Activated CD4-positive, alpha-beta T cell treated with anti-CD3 and anti-CD28 coated beads, Interleukin-2, amount 50 U/mL, for 24 hours (primary cell): ENCODE data around the gene SPRYD4.
A peak's percentile ranks its signal among the peaks of the same experiment; 100 is the strongest.
"Not testable (repeated sequence)": the region's sequence is repeated elsewhere in the genome, so short reads cannot be mapped to it uniquely, and the experiment has no call there.

ENCODE experiments used
- DNase-seq, 2 donors: peaks; one replicate each; pipeline ENCODE4 v3.0.0-alpha.2; 2020; ENCODE audit warnings: low read depth in 1 of 2, low spot score in 1 of 2

The SPRYD4 gene

GRCh38 chr12:56476143-56476542 lies 7.8 kb downstream of the SPRYD4 start:
- DNase-seq, result no peak

DNA sequence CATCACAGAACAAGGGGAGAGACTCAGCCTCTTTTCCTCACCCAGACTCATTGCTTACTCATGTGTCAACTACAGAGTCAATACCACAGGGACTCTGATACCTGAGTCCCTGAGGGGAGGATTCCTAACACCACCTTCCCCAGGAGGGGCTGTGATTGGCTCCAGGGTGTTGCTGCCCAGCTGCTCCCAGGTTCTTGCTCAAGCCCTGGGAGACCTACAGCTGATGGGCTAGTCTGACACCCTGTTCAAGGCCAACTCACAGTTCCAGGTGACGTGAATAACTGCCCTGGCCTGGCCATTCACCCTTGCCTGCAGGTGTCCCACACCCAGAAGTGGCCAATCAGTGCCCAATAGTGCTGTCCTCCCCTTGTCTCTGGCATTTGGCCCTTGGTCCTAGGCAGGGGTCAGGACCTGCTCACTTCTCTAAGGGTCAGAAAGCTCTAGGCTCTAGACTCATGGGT lies 8.6 kb downstream of the SPRYD4 start:
- DNase-seq, result no peak

DNA sequence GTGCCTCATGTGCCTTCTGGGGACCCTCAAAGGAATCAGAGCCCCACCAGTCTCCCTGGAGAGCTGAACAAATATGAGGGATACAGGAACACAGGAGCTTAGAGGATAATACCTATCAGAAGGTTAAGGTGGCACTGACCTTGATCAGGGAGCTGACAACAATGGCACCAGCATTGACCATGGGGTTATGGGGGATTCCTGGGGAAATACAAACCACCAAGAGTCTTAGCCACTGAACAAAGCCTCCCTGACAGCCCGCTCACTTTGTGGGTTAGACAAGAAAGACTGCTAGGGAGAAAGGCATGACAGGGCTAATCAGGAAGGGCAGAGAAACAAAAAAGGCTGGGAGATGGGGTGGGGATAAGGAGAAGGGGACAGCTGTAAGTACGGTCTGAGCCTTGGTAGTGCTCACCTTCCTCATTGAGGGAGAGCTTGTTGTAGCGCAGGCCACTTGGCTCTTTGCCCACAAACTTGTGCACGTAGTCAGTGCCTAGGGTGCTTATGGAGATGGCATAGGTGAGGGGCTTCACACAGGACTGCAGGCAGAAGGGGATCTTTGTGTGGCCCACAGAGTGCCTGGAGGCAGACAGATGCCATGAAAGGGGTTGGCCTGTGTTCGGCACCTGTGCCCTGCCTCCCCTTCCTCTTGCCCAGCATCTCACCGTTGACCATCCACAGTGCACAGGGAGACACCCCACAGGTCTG lies 9.3 kb downstream of the SPRYD4 start:
- no peak for DNase-seq

DNA sequence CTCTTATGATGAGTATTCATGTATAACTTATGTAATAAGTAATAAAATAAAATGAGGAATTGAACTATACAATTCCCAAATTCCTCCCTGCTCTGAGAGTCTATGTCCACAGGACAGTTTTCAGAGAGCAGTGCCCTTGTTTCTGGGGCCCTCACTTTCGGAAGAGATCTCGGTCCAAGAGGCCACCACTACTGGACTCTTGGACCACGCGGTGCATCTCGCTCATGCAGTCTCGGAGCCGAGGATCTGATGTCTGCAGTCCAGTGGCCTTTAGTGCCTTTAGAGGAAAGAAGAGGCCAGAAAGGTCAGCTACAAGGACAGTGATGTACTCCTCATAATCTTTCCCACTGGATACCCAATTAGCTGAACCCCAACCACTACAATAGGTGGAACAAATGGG lies 11.2 kb downstream of the SPRYD4 start:
- DNase-seq, result no peak

- no peak for DNase-seq
Observed at GRCh38 chr12:56484566-56484965, 16.2 kb downstream of the SPRYD4 start.

DNA sequence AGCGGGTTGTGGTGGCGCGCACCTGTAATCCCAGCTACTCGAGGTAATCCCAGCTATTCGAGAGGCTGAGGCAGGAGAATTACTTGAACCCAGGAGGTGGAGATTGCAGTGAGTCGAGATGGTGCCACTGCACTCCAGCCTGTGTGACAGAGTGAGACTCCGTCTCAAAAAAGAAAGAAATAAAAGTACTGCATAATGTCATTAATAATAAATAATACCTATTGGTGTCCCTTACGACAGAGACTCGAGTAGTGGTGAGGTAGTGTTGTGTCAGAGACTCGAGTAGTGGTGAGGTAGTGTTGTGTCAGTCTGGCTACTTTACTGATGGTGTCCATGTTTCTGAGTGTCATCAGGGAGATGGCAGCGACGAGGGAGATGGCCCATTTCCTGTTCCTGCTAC lies 18.3 kb downstream of the SPRYD4 start:
- DNase-seq, result no peak

- no peak for DNase-seq
Observed at GRCh38 chr12:56487448-56488040, 19.2 kb downstream of the SPRYD4 start.

DNA sequence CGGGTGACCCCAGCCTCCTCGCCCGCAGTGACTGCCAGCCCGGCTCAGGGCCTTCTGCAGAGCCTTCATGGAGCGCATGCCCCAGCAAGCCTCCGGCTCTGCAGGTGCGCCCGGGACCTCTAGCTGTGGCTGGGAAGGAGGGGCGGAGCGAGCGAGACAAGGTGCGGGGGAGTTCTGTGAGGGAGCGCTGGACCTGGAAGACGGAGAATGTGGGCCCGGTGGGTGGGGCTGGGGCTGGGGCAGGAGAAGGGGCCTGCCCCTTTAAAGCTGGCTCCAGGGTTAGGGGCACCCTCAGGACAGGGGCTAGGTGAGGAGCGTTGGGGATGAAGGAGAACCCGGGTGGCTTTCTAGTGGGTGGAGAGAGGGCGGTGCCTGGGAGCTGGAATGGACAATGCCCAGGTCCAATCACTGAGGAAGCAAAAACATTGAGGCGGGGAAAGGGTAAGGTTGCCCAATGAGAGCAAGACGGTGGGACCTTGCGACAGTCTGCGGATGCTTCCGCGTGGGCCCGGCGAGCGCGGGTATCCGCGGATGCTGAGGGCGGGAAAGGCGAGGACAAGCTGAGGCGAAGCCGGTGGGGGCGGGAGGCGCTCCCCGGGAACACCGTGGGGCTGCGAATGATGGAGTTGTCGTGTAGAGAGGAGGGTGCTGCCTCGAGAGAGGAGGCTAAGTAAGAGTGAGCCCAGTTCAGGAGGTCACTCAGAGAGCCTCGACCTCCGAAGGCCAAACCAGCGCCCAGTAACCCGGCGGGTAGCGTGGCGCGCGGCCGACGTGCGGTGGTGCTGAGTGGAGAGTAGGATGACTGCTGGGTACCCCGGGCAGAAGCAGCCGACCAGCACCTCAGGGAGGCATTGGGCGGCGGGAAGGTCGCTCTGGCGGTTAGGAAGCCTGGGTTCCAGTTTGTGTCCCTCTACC lies 19.9 kb downstream of the SPRYD4 start, which contains the start of gene GLS2:
Gene GLS2 (minus strand): TSS at position 121 of the 915 bp plus-strand sequence. CDS start 43 bp downstream, at position 78.
- peak; percentile 35 to 67 for DNase-seq

GRCh38 chr12:56490360-56490759 lies 22.0 kb downstream of the SPRYD4 start:
- no peak for DNase-seq

- DNase-seq, result not testable (repeated sequence)
Observed at GRCh38 chr12:56493409-56494105, 25.2 kb downstream of the SPRYD4 start.

- not testable (repeated sequence) for DNase-seq
Observed at GRCh38 chr12:56494106-56494415, 25.7 kb downstream of the SPRYD4 start.

- not testable (repeated sequence) for DNase-seq
Observed at GRCh38 chr12:56494481-56494880, 26.1 kb downstream of the SPRYD4 start.

- DNase-seq, result peak; percentile 14 to 27
Observed at GRCh38 chr12:56496704-56497103, 28.3 kb downstream of the SPRYD4 start.

DNA sequence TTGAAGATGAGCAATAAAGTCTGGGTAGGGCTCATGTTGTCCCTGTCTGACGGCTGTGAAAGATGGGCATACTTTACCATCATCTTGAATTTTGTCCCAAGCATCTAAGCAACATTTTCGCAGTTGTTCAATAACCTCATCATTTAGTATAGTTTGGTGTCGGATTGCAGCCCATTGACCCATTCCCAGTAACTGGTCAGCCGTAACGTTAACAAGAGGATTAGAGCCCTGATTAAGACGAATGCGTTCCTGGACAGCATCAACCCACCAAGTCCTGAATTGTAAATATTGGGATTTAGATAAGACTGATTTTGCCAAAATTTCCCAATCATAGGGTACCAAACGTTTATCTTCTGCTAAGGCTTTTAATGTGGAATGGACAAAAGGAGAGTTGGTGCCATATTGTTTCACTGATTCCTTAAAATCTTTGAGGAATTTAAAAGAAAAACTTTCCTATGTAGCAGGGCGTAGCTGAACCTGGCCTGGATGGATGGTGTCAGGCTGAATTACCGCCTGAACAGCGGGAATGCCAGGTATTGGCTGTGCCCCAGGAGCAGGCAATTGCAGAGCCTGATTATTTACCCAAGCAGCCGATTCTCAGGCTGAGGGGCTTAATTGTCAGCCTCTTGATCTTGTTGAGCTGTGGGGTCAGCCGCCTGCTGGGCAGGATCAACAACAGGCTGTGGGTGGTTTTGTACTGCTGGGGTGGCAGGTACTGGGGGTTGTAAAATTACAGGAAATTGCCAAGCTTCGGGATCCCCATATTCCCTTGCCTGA lies 29.9 kb downstream of the SPRYD4 start:
- not testable (repeated sequence) for DNase-seq

GRCh38 chr12:56499452-56499851 lies 31.1 kb downstream of the SPRYD4 start:
- not testable (repeated sequence) for DNase-seq

GRCh38 chr12:56499879-56500278 lies 31.5 kb downstream of the SPRYD4 start:
- DNase-seq, result not testable (repeated sequence)

DNA sequence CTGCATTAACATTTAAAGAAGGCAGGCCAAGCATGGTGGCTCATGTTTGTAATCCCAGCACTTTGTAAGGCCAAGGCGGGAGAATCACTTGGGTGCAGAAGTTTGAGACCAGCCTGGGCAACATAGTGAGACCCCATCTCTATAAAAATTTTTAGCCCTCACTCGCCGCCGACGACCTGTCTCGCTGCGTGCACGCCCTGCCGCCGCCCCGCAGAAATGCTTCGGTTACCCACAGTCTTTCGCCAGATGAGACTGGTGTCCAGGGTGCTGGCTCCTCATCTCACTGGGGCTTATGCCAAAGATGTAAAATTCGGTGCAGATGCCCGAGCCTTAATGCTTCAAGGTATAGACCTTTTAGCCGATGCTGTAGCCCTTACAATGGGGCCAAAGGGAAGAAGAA lies 42.4 kb downstream of the SPRYD4 start:
- no peak for DNase-seq

GRCh38 chr12:56514014-56514318 lies 45.6 kb downstream of the SPRYD4 start:
- DNase-seq, result not testable (repeated sequence)

GRCh38 chr12:56517854-56518253 lies 49.5 kb downstream of the SPRYD4 start:
- DNase-seq, result no peak

DNA sequence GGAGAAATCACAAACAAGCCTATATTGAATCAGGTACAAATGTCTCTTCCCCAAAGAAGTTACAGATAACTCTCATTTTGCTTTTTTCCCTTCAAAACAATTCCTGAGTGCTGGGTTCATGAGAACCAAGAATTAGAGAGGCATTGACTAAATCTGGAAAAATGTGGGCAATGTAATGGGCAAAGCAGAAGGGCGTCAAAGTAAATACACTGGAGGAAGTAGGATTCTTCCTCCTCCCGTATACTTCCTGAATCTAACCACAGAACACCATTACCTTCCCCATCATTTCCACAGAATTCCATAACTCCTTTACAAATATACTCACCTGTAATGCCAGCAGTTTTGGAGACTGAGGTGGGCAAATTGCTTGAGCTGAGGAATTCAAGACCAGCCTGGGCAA lies 50.2 kb downstream of the SPRYD4 start:
- DNase-seq, result no peak

GRCh38 chr12:56520048-56520447 lies 51.7 kb downstream of the SPRYD4 start:
- no peak for DNase-seq
